Karpas-422 (cell line): Measurements from ENCODE around the gene DDX10. TPM values are rescaled to one million over a fixed set of nuclear protein-coding genes. Genes with fewer than 3 reads are reported as not detected.
"Not testable (repeated sequence)": the region's sequence is repeated elsewhere in the genome, so short reads cannot be mapped to it uniquely, and the experiment has no call there.

Source experiments
- DNase-seq: peaks from one replicate; pipeline ENCODE4 v3.0.0-alpha.2; 2015
- H2AFZ ChIP-seq: fragments of 200-600 bp; sonication (generic); 2 replicates; pipeline ENCODE4 v1.6.1; 2014; ENCODE audit warnings: antibody characterized with exemption, low read length, mixed read lengths
- H3K27ac ChIP-seq: fragments of 200-600 bp; sonication (generic); 2 replicates; pipeline ENCODE4 v1.5.1; 2014; ENCODE audit warnings: mild to moderate bottlenecking, low read length, moderate library complexity
- H3K27me3 ChIP-seq: fragments of 200-600 bp; sonication (generic); 2 replicates; pipeline ENCODE4 v1.6.1; 2014; ENCODE audit warnings: low read length, mixed read lengths
- H3K36me3 ChIP-seq: fragments of 200-600 bp; sonication (generic); 2 replicates; pipeline ENCODE4 v1.6.1; 2014; ENCODE audit warnings: low read length, mixed read lengths; ENCODE audit not compliant: insufficient read depth
- H3K4me1 ChIP-seq: fragments of 200-600 bp; sonication (generic); 2 replicates; pipeline ENCODE4 v1.6.1; 2014; ENCODE audit warnings: mild to moderate bottlenecking, low read length, mixed read lengths
- H3K4me2 ChIP-seq: fragments of 200-600 bp; sonication (generic); 2 replicates; pipeline ENCODE4 v1.6.1; 2014; ENCODE audit warnings: low read length, low read depth, mild to moderate bottlenecking; ENCODE audit not compliant: poor library complexity, severe bottlenecking
- H3K4me3 ChIP-seq: fragments of 200-600 bp; sonication (generic); 2 replicates; pipeline ENCODE4 v1.5.1; 2014; ENCODE audit warnings: mild to moderate bottlenecking, antibody characterized with exemption, low read length, mixed read lengths
- H3K79me2 ChIP-seq: fragments of 200-600 bp; sonication (generic); 2 replicates; pipeline ENCODE4 v1.6.1; 2014; ENCODE audit warnings: mild to moderate bottlenecking, low read length, mixed read lengths
- H3K9ac ChIP-seq: fragments of 200-600 bp; sonication (generic); 2 replicates; pipeline ENCODE4 v1.6.0; 2014; ENCODE audit warnings: low read length
- H3K9me2 ChIP-seq: fragments of 200-600 bp; sonication (generic), shearing (Covaris generic); replicated peaks from 2 replicates; pipeline ENCODE4 v1.6.0; 2014; ENCODE audit warnings: mild to moderate bottlenecking, low read length, moderate library complexity; ENCODE audit not compliant: insufficient read depth
- H3K9me3 ChIP-seq: fragments of 300-700, 200-600 bp; sonication (generic); 2 replicates; pipeline ENCODE4 v1.6.1; 2014; ENCODE audit warnings: low read length, mixed read lengths
- H4K20me1 ChIP-seq: fragments of 200-600 bp; sonication (generic); 2 replicates; pipeline ENCODE4 v1.6.1; 2014; ENCODE audit warnings: mild to moderate bottlenecking, antibody characterized with exemption, low read length, low read depth; ENCODE audit not compliant: insufficient read depth
- total RNA-seq: library from RNA; depleted of rRNA; stranded (reverse); fragments of >200 nt; shearing (Covaris generic); gene quantifications from 2 replicates; pipeline ENCODE4 v1.2.3, GENCODE V29; 2014; ENCODE audit warnings: low replicate concordance

DDX10 gene
- total RNA-seq, 1 experiment from 2014 or later, result 103 TPM

DNA sequence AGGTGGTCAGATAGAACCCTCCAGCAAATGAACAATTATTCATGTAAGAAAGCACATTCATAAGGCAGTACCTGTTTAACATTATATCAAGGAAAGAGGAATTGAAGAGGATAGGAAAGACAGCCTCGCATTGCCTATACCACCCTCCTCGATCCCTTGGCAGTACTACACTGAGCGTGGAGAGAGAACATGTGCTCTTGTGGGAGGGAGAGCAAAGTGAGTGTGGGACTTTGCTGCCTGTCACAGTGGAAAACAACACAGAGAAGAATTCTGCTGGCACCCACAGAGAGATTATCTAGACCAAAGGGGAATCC, 17.5 kb upstream of the DDX10 start:
- DNase-seq, result no peak
- H3K9me2 ChIP-seq, result no peaks in the 10 kb centered on the region
- H3K4me1 ChIP-seq, result no peaks in the 10 kb centered on the region
- no peaks in the 10 kb centered on the region for H3K9me3 ChIP-seq
- no peak overlapping the region for H2AFZ ChIP-seq
- H3K79me2 ChIP-seq, result no peaks in the 10 kb centered on the region
- no peak overlapping the region for H3K4me2 ChIP-seq
- H3K4me3 ChIP-seq, result no peak overlapping the region
- no peaks in the 10 kb centered on the region for H4K20me1 ChIP-seq
- no peak overlapping the region for H3K27ac ChIP-seq
- H3K27me3 ChIP-seq, result no peaks in the 10 kb centered on the region
- no peaks in the 10 kb centered on the region for H3K36me3 ChIP-seq
- no peak overlapping the region for H3K9ac ChIP-seq

DNA sequence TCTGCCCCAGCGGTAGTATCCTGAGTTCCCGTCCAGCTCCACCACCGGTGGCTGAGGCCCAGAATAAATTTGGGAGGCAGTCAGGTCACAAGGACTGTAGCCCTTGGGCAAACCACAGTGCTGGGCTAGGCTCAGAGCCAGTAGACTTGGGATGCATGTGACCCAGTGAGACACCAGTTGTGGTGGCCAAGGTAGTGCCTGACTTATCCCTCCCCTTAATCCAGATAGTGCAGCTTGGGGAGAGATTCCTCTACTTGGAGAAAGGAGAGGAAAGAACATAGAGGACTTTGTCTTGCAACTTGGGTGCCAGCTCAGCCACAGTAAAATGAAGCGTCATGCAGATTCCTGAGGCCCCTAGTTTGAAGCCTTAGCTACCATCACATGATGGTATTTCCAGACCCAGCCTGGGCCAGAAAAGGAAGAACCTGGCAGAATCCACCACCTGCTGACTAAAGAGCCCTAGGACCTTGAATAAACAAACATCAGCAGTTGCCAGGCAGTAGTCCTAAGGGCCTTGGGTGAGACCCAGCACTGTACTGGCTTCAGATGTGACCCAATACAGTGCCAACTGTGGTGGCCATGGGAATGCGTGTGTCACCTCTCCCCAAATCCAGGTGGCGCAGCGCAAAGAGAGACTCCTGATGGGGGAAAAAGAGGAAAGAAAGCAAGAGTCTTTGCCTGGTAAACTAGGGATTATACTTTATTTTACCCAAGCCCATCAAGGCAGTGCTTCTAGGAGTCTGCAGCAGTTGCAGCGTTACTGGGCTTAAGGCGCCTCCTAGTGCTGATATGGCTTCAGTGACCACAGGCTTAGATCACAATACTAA, 17.0 kb upstream of the DDX10 start:
- Histone ChIP-seq H3K4me1 (no peaks in the 10 kb centered on the region), H4K20me1 (no peaks in the 10 kb centered on the region), H3K36me3 (no peaks in the 10 kb centered on the region), H3K27me3 (no peaks in the 10 kb centered on the region), H2AFZ (no peak overlapping the region), H3K9ac (no peak overlapping the region), H3K9me3 (no peaks in the 10 kb centered on the region), H3K9me2 (no peaks in the 10 kb centered on the region), H3K79me2 (no peaks in the 10 kb centered on the region), H3K27ac (no peak overlapping the region), H3K4me3 (no peak overlapping the region), H3K4me2 (no peak overlapping the region)
- peak; percentile 91 for DNase-seq

DNA sequence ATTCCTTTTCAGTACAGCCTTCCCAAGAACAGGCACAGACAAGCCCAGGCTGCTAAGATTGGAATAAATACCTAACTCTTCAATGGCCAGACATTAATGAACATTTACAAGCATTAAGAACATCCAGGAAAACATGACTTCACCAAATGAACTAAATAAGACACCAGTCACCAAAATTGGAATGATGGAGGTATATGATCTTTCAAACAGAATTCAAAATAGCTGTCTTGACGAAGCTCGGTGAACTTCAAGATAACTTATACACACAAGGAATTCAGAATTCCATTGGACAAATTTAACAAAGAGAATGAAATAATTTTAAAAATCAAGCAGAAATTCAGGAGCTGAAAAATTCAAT, 16.4 kb upstream of the DDX10 start:
- H4K20me1 ChIP-seq, result no peaks in the 10 kb centered on the region
- no peaks in the 10 kb centered on the region for H3K9me3 ChIP-seq
- no peaks in the 10 kb centered on the region for H3K9me2 ChIP-seq
- no peaks in the 10 kb centered on the region for H3K27me3 ChIP-seq
- DNase-seq, result no peak
- no peaks in the 10 kb centered on the region for H3K36me3 ChIP-seq
- no peak overlapping the region for H3K9ac ChIP-seq
- peaks cover under 1% of the 10 kb centered on the region; the same call in 1 of the 2 replicates for H3K4me1 ChIP-seq
- no peaks in the 10 kb centered on the region for H3K79me2 ChIP-seq
- H3K4me3 ChIP-seq, result no peak overlapping the region
- H3K27ac ChIP-seq, result no peak overlapping the region
- no peak overlapping the region for H2AFZ ChIP-seq
- H3K4me2 ChIP-seq, result no peak overlapping the region

DNA sequence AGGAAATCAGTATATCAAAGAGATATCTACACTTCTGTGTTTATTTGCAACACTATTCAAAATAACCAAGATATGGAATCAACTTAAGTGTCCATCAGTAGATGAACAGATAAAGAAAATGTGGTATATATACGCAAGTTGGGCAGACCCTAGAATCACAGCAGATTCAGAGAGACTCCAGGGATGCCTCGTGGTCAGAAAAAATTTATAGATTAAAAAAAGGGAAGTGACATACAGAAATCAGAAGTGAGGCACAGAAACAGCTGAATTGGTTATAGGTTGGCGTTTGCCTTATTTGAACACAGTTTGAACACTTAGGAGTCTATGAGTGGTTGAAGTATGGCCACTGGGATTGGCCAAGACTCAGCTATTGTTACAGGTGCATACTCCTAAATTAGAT, 10.8 kb upstream of the DDX10 start:
- Histone ChIP-seq H2AFZ (peak overlapping the region; percentile 66), H3K4me2 (peak overlapping the region; percentile 38), H3K4me3 (peak overlapping the region; percentile 9), H3K4me1 (peaks cover 27% of the 10 kb centered on the region)
- H3K27me3 ChIP-seq, H4K20me1 ChIP-seq, H3K79me2 ChIP-seq, H3K27ac ChIP-seq, H3K9me2 ChIP-seq, H3K9ac ChIP-seq, H3K9me3 ChIP-seq, H3K36me3 ChIP-seq: not testable (repeated sequence)
- DNase-seq, result peak; percentile 81

DNA sequence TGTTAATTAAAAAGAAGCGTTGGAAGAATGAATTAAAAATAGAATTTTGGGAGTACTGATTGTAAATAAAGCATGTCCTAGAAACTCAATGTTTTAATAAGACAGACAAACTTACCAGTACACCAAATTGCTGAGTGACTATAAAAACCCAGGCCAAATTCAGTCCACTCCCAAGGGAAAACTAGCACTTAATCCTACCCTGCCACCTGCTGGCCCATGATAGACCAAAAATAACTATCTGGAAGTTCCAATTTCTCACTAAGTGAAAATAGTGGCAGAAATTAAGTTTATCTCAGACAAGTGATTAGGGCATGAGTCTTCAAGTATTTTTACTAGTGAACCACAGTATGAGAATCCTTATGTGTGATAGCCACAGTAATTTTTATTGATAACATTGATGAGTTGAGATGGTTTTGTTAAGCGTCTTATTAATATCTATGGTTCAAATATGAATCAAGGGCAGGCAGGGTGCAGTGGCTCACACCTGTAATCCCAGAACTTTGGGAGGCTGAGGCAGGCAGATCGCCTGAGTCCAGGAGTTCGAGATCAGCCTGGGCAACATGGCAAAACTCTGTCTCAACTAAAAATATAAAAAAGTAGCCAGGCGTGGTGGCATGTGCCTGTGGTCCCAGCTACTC, 9.8 kb upstream of the DDX10 start:
- no peaks in the 10 kb centered on the region for H4K20me1 ChIP-seq
- H3K4me3 ChIP-seq, result peak overlapping the region; percentile 9
- H3K4me1 ChIP-seq, result peaks cover 27% of the 10 kb centered on the region
- H3K9me2 ChIP-seq, result no peaks in the 10 kb centered on the region
- H3K9ac ChIP-seq, result no peak overlapping the region
- H3K36me3 ChIP-seq, result no peaks in the 10 kb centered on the region
- H2AFZ ChIP-seq, result peak overlapping the region; percentile 66; the same call in 1 of the 2 replicates
- no peaks in the 10 kb centered on the region for H3K9me3 ChIP-seq
- peak; percentile 88 for DNase-seq
- H3K27me3 ChIP-seq, result no peaks in the 10 kb centered on the region
- peak overlapping the region; percentile 38 for H3K4me2 ChIP-seq
- no peak overlapping the region for H3K27ac ChIP-seq
- H3K79me2 ChIP-seq, result no peaks in the 10 kb centered on the region

DNA sequence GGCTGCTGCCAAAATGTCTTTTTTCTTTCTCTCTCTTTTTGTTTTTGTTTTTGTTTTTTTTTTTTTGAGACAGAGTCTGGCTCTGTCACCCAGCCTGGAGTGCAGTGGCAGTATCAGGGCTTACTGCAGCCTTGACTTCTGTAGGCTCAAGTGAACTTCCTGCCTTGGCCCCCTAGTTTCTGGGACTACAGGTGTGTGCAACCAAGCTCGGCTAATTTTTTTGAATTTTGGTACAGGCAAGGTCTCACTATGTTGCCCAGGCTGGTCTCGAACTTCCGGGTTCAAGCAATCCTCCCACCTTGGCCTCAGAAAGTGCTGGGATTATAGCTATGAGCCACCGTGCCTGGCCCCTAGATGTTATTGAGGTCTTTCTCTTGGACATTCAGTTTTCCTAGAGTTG, 2.2 kb upstream of the DDX10 start:
- H3K9ac ChIP-seq, result no peak overlapping the region
- H3K36me3 ChIP-seq, result peaks cover 11% of the 10 kb centered on the region; the same call in 1 of the 2 replicates
- DNase-seq, result peak; percentile 67
- peaks cover 20% of the 10 kb centered on the region; the same call in 1 of the 2 replicates for H4K20me1 ChIP-seq
- H3K27me3 ChIP-seq, result no peaks in the 10 kb centered on the region
- H3K27ac ChIP-seq, result no peak overlapping the region
- H2AFZ ChIP-seq, result peak overlapping the region; percentile 49
- peaks cover 28% of the 10 kb centered on the region for H3K79me2 ChIP-seq
- no peaks in the 10 kb centered on the region for H3K9me3 ChIP-seq
- no peak overlapping the region for H3K4me3 ChIP-seq
- H3K4me1 ChIP-seq, result peaks cover 43% of the 10 kb centered on the region
- H3K9me2 ChIP-seq, result no peaks in the 10 kb centered on the region
- H3K4me2 ChIP-seq, result no peak overlapping the region

DNA sequence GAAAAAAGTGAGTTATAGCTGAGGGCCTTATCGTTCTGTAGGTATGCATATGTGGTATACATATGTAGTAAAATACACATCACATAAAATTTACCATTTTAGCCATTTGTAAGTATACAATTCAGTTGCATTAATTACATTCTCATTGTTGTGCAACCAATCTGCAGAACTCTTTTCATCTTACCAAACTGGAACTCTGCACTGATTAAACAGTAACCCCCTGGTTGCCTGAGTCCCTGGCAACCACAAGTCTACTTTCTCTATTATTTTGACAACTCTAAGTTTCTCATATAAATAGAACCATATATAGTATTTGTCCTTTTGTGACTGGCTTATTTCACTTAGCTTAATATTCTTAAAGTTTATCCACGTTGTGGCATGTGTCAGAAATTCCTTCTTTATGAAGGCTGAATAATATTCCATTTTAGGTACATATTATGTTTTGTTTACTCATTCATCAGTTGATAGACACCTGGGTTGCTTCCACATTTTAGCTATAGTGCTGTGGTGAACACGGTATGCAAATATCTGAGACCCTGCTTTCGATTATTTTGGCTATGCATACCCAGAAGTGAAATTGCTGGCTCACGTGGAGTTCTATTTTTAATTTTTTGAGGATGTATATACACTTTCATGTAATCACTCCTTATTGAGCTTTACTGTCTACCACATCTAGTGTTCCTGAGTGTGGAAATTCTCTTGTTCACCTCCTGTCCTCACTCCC, 1.6 kb upstream of the DDX10 start:
- Histone ChIP-seq H3K4me2 (peak overlapping the region; percentile 3), H3K27me3 (no peaks in the 10 kb centered on the region), H3K36me3 (peaks cover 17% of the 10 kb centered on the region; the same call in 1 of the 2 replicates), H3K27ac (no peak overlapping the region), H3K9me2 (no peaks in the 10 kb centered on the region), H2AFZ (peak overlapping the region; percentile 49), H3K9ac (no peak overlapping the region), H3K9me3 (no peaks in the 10 kb centered on the region), H3K4me1 (peaks cover 49% of the 10 kb centered on the region), H3K4me3 (no peak overlapping the region), H3K79me2 (peaks cover 35% of the 10 kb centered on the region), H4K20me1 (peaks cover 20% of the 10 kb centered on the region; the same call in 1 of the 2 replicates)
- DNase-seq, result peak; percentile 69

DNA sequence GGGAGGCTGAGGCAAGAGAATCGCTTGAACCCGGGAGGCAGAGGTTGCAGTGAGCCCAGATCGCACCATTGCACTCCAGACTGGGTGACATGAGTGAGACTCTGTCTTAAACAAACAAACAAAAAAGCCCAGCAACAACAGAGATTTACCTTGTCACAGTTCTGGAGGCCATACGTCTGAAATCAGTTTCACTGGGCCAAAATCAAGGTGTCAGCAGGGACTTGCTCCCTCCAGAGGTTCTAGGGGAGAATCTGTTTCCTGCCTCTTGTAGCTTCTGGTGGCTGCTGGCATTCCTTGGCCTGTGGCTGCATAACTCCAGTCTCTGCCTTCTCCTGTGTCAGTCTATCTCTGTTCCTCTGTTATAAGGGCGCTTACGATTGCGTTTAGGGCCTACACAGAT, 1.5 kb downstream of the DDX10 start:
- Histone ChIP-seq H3K27ac (no peak overlapping the region), H3K9me2 (no peaks in the 10 kb centered on the region), H3K79me2 (peaks cover 65% of the 10 kb centered on the region), H4K20me1 (peaks cover 20% of the 10 kb centered on the region; the same call in 1 of the 2 replicates), H3K4me3 (peak overlapping the region; percentile 77), H3K27me3 (no peaks in the 10 kb centered on the region), H3K9me3 (no peaks in the 10 kb centered on the region), H2AFZ (no peak overlapping the region), H3K4me1 (peaks cover 54% of the 10 kb centered on the region), H3K36me3 (peaks cover 23% of the 10 kb centered on the region; the same call in 1 of the 2 replicates), H3K9ac (peak overlapping the region; percentile 80), H3K4me2 (peak overlapping the region; percentile 72)
- DNase-seq, result peak; percentile 63
